ENCODE measurements around the gene NUDT8. TPM values are rescaled to one million over a fixed set of nuclear protein-coding genes. Genes with fewer than 3 reads are reported as not detected.
A peak's percentile ranks its signal among the peaks of the same experiment; 100 is the strongest.

NUDT8 gene
- total and polyA plus RNA-seq, 10 of the 15 experiments (the other 5 are each of a cell fraction or from before 2014, with no cell fraction given): 0.32 to 18.2 (median 9.8) TPM

GRCh38 chr11:67629386-67630227 lies at the start of gene NUDT8 (continued):
- no peak for TF ChIP-seq BCLAF1 (IDR thresholded peaks at IDR 0.05)
- no peak for TF ChIP-seq MLLT1 (IDR thresholded peaks at IDR 0.05)
- TF ChIP-seq ZZZ3 (IDR thresholded peaks at IDR 0.05; ENCODE audit: control insufficient read depth, insufficient read length, low read depth): no peak
- no peak for TF ChIP-seq SREBF2 (IDR thresholded peaks at IDR 0.05; ENCODE audit: low read length)
- TF ChIP-seq MEF2B (IDR thresholded peaks at IDR 0.05; ENCODE audit: partially characterized antibody, poor library complexity, severe bottlenecking): peak; percentile 10
- peak; percentile 90 for TF ChIP-seq MXI1 (IDR thresholded peaks at IDR 0.05; ENCODE audit: low read depth, low read length)
- TF ChIP-seq KAT2A (conservative IDR thresholded peaks at IDR 0.05; ENCODE audit: control insufficient read depth, low read depth, low read length): no peak
- TF ChIP-seq CHD2 (IDR thresholded peaks at IDR 0.05; ENCODE audit: borderline replicate concordance, low read depth, low read length): peak; percentile 7; the same call in 1 of the 2 replicates
- TF ChIP-seq ASH2L (IDR thresholded peaks at IDR 0.05; ENCODE audit: borderline replicate concordance, low read depth): no peak
- peak; percentile 75; the same call in 1 of the 2 replicates for TF ChIP-seq MAX (IDR thresholded peaks at IDR 0.05; ENCODE audit: low read depth, low read length)
- TF ChIP-seq ZBTB4 (CRISPR knock-in tag; IDR thresholded peaks at IDR 0.05): no peak
- TF ChIP-seq HDAC6 (IDR thresholded peaks at IDR 0.05; ENCODE audit: unreplicated experiment): no peak
- TF ChIP-seq USF1 (IDR thresholded peaks at IDR 0.05; ENCODE audit: borderline replicate concordance, extremely low read length, insufficient read depth, low read depth, low read length): no peak
- TF ChIP-seq SUZ12 (IDR thresholded peaks at IDR 0.05; ENCODE audit: unreplicated experiment): no peak
- no peak for TF ChIP-seq BCL3 (IDR thresholded peaks at IDR 0.05; ENCODE audit: borderline replicate concordance, insufficient read depth, low read depth, low read length, poor library complexity, severe bottlenecking)
- TF ChIP-seq KLF5 (IDR thresholded peaks at IDR 0.05; ENCODE audit: partially characterized antibody): peak; percentile 48
- peak; percentile 77 to 94; a peak in 3 of 4 replicates for TF ChIP-seq BHLHE40 (IDR thresholded peaks at IDR 0.05; ENCODE audit: borderline replicate concordance in 1 of 2, low read depth in 2 of 2, low read length in 1 of 2)
